ENCODE data around the gene UPP1. TPM values are rescaled to one million over a fixed set of nuclear protein-coding genes. Genes with fewer than 3 reads are reported as not detected.

The UPP1 gene
- polyA plus RNA-seq, 2 of the 4 experiments (the other 2 are of a cell fraction) = 32.2 to 55.7 TPM

- Histone ChIP-seq H3K9me3 (no peaks in the 10 kb centered on the region), H3K4me3 (no peak overlapping the region), H3K4me2 (no peak overlapping the region), H3K4me1 (no peaks in the 10 kb centered on the region), H3K27ac (no peak overlapping the region)
- TF ChIP-seq E2F6 (IDR thresholded peaks at IDR 0.05; ENCODE audit: borderline replicate concordance, low read depth) = no peak
- no peak for TF ChIP-seq BCL3 (IDR thresholded peaks at IDR 0.05)
- no peak for TF ChIP-seq FOSB (CRISPR knock-in tag; IDR thresholded peaks at IDR 0.05)
- TF ChIP-seq RFX5 (IDR thresholded peaks at IDR 0.05) = no peak
- no peak for TF ChIP-seq MAFK (IDR thresholded peaks at IDR 0.05; ENCODE audit: partially characterized antibody)
- TF ChIP-seq TP53 (CRISPR knock-in tag; IDR thresholded peaks at IDR 0.05) = no peak
- TF ChIP-seq ELK1 (IDR thresholded peaks at IDR 0.05; ENCODE audit: low read depth, low read length) = no peak
- no peak for TF ChIP-seq CEBPB (IDR thresholded peaks at IDR 0.05)
- no peak for TF ChIP-seq CTCF (IDR thresholded peaks at IDR 0.05)
- TF ChIP-seq HES2 (IDR thresholded peaks at IDR 0.05) = no peak
- no peak for TF ChIP-seq MAX (IDR thresholded peaks at IDR 0.05)
- TF ChIP-seq FOSL2 (IDR thresholded peaks at IDR 0.05) = no peak
- TF ChIP-seq FOSL2 (CRISPR knock-in tag; IDR thresholded peaks at IDR 0.05) = no peak
- no peak for TF ChIP-seq RARB (CRISPR knock-in tag; IDR thresholded peaks at IDR 0.05)
- no peak for TF ChIP-seq JUN (IDR thresholded peaks at IDR 0.05)
- no peak for TF ChIP-seq KDM1A (IDR thresholded peaks at IDR 0.05; ENCODE audit: low read depth)
- no peak for TF ChIP-seq PBX3 (IDR thresholded peaks at IDR 0.05)
- ChIA-PET CTCF (interaction anchor here (0.8 to 1.0 kb wide), 2 partner anchors 35 to 60 kb away, joined by 3 to 5 read pairs; no protein-coding TSS in a partner anchor), POLR2A (no interaction called here)
- DNase-seq (ENCODE audit: low read depth in 1 of 2, low spot score in 1 of 2) = no peak
- FAIRE-seq = no peak
- no peak for ATAC-seq
- 81% methylated on average over 3 of the region's 3 CpGs for WGBS (ENCODE audit: missing lambda C conversion rate)
Observed at GRCh38 chr7:48042216-48042615, 46.8 kb upstream of the UPP1 start.

- DNase-seq (ENCODE audit: low read depth in 1 of 2, low spot score in 1 of 2) = no peak
- Histone ChIP-seq H3K4me2 (no peak overlapping the region), H3K9me3 (no peaks in the 10 kb centered on the region), H3K27ac (no peak overlapping the region), H3K4me1 (no peaks in the 10 kb centered on the region), H3K4me3 (no peak overlapping the region)
- 58% methylated on average over 3 of the region's 3 CpGs for WGBS (ENCODE audit: missing lambda C conversion rate)
- no peak for FAIRE-seq
- no peak for ATAC-seq
- TF ChIP-seq PBX3 (IDR thresholded peaks at IDR 0.05) (no peak), CTCF (IDR thresholded peaks at IDR 0.05) (no peak), POLR2AphosphoS2 (conservative IDR thresholded peaks at IDR 0.05; ENCODE audit: low read length) (no peak), GATA3 (IDR thresholded peaks at IDR 0.05; ENCODE audit: borderline replicate concordance) (no peak), CHD4 (IDR thresholded peaks at IDR 0.05; ENCODE audit: borderline replicate concordance) (no peak), HES2 (IDR thresholded peaks at IDR 0.05) (no peak), SMC3 (IDR thresholded peaks at IDR 0.05) (no peak), ESRRA (IDR thresholded peaks at IDR 0.05; ENCODE audit: borderline replicate concordance, low read length) (no peak), HOXA7 (CRISPR knock-in tag; IDR thresholded peaks at IDR 0.05) (no peak), ZNF302 (CRISPR knock-in tag; IDR thresholded peaks at IDR 0.05) (no peak), ELK1 (IDR thresholded peaks at IDR 0.05; ENCODE audit: low read depth, low read length) (no peak)
- CTCF ChIA-PET = interaction anchor here (1.0 kb wide), 1 partner anchor 60 kb away, joined by 3 read pairs; no protein-coding TSS in a partner anchor
- POLR2A ChIA-PET = no interaction called here
Observed at GRCh38 chr7:48042636-48043035, 46.4 kb upstream of the UPP1 start.

Data from A549 (cell line).